Measurements from ENCODE around the gene ODAD4.
"Not testable (repeated sequence)": the region's sequence is repeated elsewhere in the genome, so short reads cannot be mapped to it uniquely, and the experiment has no call there.

ODAD4 gene

DNA sequence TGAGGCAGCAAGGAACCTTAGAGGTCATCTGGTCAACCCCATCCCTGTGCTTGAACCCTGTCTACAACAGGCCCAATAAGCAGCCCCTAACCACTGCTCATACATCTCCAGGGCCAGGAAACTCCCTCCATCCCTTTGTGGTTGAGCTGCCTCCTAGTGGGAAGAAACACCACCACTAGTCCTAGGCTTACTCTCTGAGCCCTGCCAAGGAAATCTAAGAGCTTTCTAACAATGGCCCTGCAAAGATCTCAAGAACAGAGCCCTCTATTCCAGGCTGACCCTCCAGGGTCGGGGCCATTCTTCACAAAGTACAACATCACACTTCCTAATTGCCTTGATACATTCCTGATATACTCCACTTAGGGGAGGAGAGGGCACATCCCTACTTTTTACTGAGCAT lies 17.5 kb upstream of the ODAD4 start:
- no peak for DNase-seq (ENCODE audit: low spot score)

- no peak for DNase-seq (ENCODE audit: low spot score)
Observed at GRCh38 chr17:41913798-41914197, 16.6 kb upstream of the ODAD4 start.

DNA sequence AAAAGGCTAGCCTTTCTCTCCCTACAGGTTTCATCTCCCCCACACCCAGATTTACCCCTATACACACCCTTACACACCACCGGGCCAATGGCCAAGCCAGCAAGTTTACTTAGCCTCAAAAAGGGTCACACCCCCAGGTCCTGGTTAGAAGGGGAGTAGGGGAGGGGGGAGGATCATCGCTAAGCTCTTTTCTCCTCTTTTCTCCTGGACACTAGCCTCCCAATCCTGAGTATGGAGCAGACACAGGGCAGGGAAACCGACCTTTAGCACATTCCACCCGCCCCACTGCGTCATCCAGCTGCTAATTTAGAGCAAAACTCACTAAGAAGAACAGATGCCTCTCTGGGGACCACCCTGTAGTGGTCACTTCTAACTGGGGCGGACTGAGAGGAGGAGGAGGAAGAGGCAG lies 16.1 kb upstream of the ODAD4 start:
- no peak for DNase-seq (ENCODE audit: low spot score)

GRCh38 chr17:41915020-41915419 lies 15.4 kb upstream of the ODAD4 start:
- no peak for DNase-seq (ENCODE audit: low spot score)

GRCh38 chr17:41915566-41915965 lies 14.9 kb upstream of the ODAD4 start:
- no peak for DNase-seq (ENCODE audit: low spot score)

- DNase-seq (ENCODE audit: low spot score) = peak; percentile 10
Observed at GRCh38 chr17:41917192-41917591, 13.2 kb upstream of the ODAD4 start.

DNA sequence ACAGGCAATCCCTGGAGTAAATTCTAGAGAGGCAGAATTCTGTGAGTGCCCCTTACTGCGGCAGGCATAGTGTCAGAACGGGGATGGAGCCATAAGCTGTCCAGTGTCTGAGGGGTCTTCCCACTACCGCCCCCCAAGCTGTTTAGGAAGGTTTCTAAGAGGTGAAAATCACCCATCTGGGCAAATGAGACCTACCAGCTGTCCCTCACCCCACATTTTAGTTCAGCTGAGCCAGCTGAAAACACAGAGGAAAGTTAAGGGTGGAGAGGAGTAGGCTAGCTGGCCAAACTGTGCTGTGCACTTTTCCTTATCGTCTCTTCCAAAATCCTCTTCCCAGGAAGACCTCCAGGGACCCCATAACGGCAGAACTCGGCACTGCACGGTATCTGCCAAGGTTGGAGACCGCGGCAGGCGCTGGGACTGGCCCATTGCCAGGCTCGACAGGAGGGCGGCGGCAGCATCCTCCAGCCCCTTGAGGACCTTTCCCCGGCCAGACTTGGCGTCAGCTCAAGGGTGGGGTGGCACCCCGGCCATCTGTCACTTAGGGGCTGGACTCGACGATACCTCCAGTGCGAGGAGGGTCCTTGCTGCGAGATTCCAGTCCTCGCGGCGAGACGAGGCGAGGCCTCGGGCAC lies 12.6 kb upstream of the ODAD4 start:
- DNase-seq (ENCODE audit: low spot score) = peak; percentile 26

GRCh38 chr17:41918314-41919164 lies 11.9 kb upstream of the ODAD4 start, which contains the start of gene ACLY:
TSS of gene ACLY (minus strand) at chr17:41918951. CDS start at chr17:41913873, 5,078 bp downstream.
- peak; percentile 98 for DNase-seq (ENCODE audit: low spot score)

DNA sequence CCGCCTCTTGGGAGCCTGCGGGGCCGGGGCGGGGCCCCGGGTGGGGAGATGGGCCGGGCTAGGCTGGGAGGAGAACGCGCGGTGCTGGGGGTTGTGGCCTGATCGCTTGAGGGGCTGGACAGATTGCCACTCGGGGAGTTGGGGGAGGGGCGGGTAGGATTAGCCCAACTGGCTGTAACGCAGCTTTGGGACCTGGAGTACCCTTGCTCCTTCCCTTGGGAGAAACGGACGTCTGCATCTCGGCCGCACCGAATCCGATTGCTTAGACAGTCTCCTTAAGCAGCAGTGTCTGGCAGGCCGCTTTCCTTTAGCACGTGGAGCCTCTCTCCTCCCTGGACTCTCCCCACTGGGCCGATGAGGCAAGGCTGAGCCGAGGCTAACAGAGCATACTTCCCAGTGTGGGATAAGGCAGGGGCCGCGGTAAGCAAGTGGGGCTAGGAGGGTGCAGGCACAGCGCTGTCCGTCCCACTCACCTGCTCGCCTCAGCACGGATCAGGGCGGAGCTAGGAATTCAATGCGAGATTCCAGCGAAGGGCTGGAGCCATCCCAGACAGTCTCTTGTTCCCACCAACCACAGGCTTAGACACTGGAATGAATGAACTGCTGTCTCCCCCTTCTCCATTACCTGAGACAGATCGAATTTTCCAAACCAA lies 11.1 kb upstream of the ODAD4 start:
- no peak for DNase-seq (ENCODE audit: low spot score)

- no peak for DNase-seq (ENCODE audit: low spot score)
Observed at GRCh38 chr17:41919840-41920579, 10.4 kb upstream of the ODAD4 start.

GRCh38 chr17:41920580-41920955 lies 9.8 kb upstream of the ODAD4 start:
- no peak for DNase-seq (ENCODE audit: low spot score)

GRCh38 chr17:41925991-41926590 lies 4.3 kb upstream of the ODAD4 start:
- DNase-seq (ENCODE audit: low spot score) = no peak

- DNase-seq (ENCODE audit: low spot score) = no peak
Observed at GRCh38 chr17:41928693-41929251, 1.6 kb upstream of the ODAD4 start.

GRCh38 chr17:41930833-41931156 lies 378 bp downstream of the ODAD4 start:
- not testable (repeated sequence) for DNase-seq (ENCODE audit: low spot score)

DNA sequence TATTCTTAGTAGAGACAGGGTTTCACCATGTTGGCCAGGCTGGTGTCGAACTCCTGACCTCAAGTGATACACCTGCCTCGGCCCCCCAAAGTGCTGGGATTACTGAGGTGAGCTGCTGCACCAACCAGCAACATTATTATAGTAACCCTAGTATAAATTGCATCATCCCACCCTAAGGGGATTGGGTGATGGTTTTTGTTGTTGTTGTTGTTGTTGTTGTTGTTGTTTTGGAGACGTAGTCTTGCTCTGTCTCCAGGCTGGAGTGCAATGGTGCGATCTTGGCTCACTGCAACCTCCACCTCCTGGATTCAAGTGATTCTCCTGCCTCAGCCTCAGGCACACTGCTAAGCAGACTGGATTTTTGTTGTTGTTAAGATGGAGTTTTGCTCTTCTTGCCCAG lies 1.3 kb downstream of the ODAD4 start:
- not testable (repeated sequence) for DNase-seq (ENCODE audit: low spot score)

DNA sequence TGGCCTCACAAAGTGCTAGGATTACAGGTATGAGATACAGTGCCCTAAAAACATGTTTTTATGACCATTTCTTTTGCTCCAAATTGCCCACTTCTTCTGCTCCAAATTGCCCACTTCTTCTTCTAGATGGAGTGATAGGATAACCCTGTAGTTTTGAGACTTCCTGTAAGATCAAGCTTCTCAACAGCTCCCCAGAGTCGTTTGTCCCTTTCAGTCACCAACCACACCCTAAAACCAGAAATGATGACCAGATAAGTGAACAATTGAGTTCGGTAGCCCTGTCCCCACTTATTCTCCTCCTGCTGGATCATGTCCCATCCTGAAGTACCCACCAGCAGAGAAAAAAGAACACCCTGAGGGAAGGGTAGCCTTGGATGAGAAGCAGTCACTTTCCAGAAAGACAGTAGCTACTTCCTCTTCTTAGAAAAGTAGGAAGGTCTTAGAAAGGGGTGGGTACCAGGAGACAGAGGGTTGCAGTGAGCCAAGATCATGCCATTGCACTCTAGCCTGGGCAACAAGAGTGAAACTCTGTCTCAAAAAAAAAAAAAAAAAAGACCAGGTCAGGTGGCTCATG lies 2.5 kb downstream of the ODAD4 start:
- DNase-seq (ENCODE audit: low spot score) = peak; percentile 10

DNA sequence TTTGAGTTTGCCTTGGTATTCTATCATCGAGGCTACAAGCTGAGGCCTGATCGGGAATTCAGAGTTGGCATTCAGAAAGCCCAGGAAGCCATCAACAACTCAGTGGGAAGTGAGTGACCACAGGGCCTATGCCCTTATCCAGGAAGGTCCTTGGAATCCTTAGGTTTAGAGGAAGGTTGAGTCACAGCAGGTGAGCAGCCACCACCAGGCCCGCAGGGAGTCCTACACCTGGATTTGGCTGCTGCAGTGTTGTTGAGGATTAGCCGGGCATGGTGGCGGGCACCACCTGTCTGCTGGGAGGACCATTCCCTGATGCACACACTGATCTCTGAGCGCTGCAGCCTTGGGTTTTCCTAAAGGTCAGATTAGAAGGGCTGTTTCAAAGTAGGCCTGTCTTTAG lies 5.2 kb downstream of the ODAD4 start:
- DNase-seq (ENCODE audit: low spot score) = no peak

DNA sequence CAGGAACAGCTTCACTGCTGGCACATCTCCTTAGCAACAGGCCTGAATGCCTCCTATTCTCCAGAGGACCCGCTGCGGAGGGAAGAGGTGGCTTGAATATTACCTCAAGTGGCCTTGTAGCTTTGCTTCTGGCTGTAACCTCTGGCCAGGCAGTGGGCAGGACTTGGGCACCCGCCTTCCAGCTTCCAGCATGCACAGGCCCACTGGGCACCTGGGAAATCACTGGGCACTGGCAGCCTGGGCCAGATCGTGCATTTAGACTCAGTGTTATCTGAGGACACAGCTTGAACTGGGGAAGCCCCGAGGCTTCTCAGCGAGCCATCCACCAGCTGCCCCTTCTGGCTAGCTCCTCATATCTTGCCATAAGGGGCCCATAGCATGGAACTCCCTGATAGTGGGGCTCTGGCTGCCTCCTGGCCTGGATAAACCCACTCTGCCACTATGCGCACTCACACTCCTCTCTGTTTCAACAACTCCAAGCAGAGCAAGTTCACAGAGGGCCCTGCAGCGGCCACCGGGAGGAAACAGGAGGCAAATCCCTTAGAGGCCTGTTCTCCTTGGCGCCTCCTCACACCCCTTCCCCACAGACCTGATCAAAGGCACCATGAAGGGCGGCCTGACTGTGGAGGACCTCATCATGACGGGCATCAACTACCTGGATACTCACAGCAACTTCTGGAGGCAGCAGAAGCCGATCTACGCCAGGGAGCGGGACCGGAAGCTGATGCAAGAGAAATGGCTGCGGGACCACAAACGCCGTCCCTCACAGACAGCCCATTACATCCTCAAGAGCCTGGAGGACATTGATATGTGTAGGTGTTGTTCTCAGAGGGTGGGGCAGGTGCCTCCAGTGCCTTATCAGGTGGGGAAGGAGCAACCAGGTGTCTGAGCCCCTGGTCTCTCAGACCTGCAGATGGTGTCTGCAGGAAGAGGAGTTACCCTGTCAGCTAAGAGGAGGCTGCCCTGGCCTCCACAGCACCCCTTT lies 7.8 kb downstream of the ODAD4 start:
- DNase-seq (ENCODE audit: low spot score) = no peak

- no peak for DNase-seq (ENCODE audit: low spot score)
Observed at GRCh38 chr17:41939044-41939692, 8.8 kb downstream of the ODAD4 start.

DNA sequence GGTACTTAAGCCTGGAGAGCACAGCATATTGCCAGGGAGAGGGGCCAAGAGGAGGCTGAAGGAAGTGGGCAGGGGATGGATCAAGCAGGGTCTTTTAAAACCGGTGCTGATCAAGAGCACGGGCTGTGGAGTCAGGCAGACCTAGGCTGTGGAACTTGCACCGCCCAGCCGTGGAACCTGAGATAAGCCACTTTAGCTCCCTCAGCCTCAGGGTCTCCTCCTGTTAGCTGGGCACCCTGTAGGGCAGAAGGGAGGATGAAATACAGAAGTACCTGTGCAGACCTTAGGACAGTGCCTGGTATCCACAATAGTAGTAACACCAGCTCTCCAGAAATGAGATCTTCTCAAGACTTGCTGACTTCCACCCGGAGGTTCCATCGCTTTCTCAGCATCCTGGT lies 9.3 kb downstream of the ODAD4 start:
- no peak for DNase-seq (ENCODE audit: low spot score)

Data from activated CD4-positive, alpha-beta T cell treated with anti-CD3 and anti-CD28 coated beads, Interleukin-2, Interleukin-4, amounts not matched to agents 100 ng/mL and 50 ng/mL, durations not matched to agents 16 hours and 8 hours (primary cell).